ENCODE results near the gene LRRC59. TPM values are rescaled to one million over a fixed set of nuclear protein-coding genes. Genes with fewer than 3 reads are reported as not detected.

Gene LRRC59
- total and polyA plus RNA-seq, 2 of the 4 experiments (the other 2 are of a cell fraction) = 139 to 233 TPM

DNA sequence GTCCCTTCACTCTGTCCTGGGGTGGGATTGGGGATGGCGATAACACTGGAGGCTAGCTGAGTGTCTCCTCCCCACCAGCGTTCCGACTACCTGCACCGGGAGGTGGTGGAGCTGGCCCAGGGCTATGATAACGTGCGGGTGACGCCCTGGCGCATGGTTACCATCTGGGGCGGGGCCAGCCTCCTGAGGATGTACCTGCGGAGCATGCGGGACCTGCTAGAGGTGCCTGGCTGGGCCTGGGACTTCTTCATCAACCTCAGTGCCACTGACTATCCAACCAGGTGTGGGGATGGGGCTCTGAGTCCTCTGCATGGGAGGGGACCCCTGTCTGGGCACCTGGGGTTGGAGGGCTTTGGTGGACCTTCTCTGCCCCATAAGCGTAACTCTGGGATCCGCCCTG, 42.5 kb downstream of the LRRC59 start:
- WGBS, 2 experiments (ENCODE audit: extremely low coverage in 2 of 2, insufficient read length in 1 of 2) = 98% methylated on average over 8 of the region's 13 CpGs; no CpG with 5 or more reads in 1 of the 2 experiments
- Histone ChIP-seq H3K27ac (ENCODE audit: insufficient read depth, low read length) (no peak overlapping the region), H4K91ac (ENCODE audit: insufficient read depth, low read depth, low read length) (no peak overlapping the region), H3K4ac (ENCODE audit: low read depth, low read length) (no peak overlapping the region), H4K20me1 (ENCODE audit: insufficient read depth, low read length) (peaks cover 20% of the 10 kb centered on the region), H3K4me3 (ENCODE audit: insufficient read depth, low read depth, low read length) (no peak overlapping the region), H3K9me1 (ENCODE audit: insufficient read depth, low read length) (peaks cover 8% of the 10 kb centered on the region; the same call in 1 of the 2 replicates), H3K56ac (ENCODE audit: extremely low read depth, insufficient read depth, low read length) (no peak overlapping the region), H4K8ac (ENCODE audit: low read depth in 2 of 2, low read length in 2 of 2) (no peak overlapping the region), H3K36me3 (ENCODE audit: control insufficient read depth, insufficient read depth, low read length) (peaks cover 62% of the 10 kb centered on the region), H2BK20ac (ENCODE audit: low read depth, low read length) (no peak overlapping the region), H3K79me1 (ENCODE audit: low read depth in 1 of 2, low read length in 2 of 2) (peaks cover 9 to 34% of the 10 kb centered on the region in 2 experiments; a peak in 3 of 4 replicates), H2AK9ac (replicated peaks; ENCODE audit: low read depth, low read length, poor library complexity) (no peak overlapping the region), H2AFZ (replicated peaks; ENCODE audit: low read length, poor library complexity) (no peak overlapping the region), H3K9me3 (ENCODE audit: control insufficient read depth, insufficient read depth, low read length) (no peaks in the 10 kb centered on the region), H3K9ac (ENCODE audit: low read depth, low read length) (no peak overlapping the region), H2BK15ac (ENCODE audit: low read depth, low read length) (no peak overlapping the region), H3K14ac (replicated peaks; ENCODE audit: low read depth, low read length) (no peak overlapping the region), H2BK5ac (ENCODE audit: low read depth, low read length, poor library complexity, severe bottlenecking) (no peak overlapping the region), H2AK5ac (ENCODE audit: low read depth, low read length) (no peak overlapping the region), H3K23ac (ENCODE audit: low read depth, low read length) (no peak overlapping the region), H3K18ac (ENCODE audit: low read depth, low read length) (no peak overlapping the region), H4K5ac (ENCODE audit: low read depth, low read length) (no peak overlapping the region), H3K4me1 (ENCODE audit: control insufficient read depth, insufficient read depth, low read length) (no peaks in the 10 kb centered on the region), H2BK120ac (ENCODE audit: low read depth, low read length) (no peak overlapping the region), H3K4me2 (ENCODE audit: low read depth, low read length) (no peak overlapping the region), H3K27me3 (ENCODE audit: control insufficient read depth, insufficient read depth, low read length) (no peaks in the 10 kb centered on the region)
- POLR2A ChIA-PET (ENCODE audit: unreplicated experiment) = no interaction called here
- TF ChIP-seq, protein P1, sequence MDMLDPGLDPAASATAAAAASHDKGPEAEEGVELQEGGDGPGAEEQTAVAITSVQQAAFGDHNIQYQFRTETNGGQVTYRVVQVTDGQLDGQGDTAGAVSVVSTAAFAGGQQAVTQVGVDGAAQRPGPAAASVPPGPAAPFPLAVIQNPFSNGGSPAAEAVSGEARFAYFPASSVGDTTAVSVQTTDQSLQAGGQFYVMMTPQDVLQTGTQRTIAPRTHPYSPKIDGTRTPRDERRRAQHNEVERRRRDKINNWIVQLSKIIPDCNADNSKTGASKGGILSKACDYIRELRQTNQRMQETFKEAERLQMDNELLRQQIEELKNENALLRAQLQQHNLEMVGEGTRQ (IDR thresholded peaks at IDR 0.05; ENCODE audit: low read depth, low read length) = no peak
- TF ChIP-seq CHD1 (IDR thresholded peaks at IDR 0.05; ENCODE audit: low read depth, low read length) (no peak), MAZ (IDR thresholded peaks at IDR 0.05; ENCODE audit: borderline replicate concordance, low read depth, low read length) (no peak), RFX5 (IDR thresholded peaks at IDR 0.05; ENCODE audit: low read depth, low read length) (no peak), MAFK (IDR thresholded peaks at IDR 0.05; ENCODE audit: low read depth, low read length) (no peak), CEBPB (IDR thresholded peaks at IDR 0.05; ENCODE audit: low read depth, low read length) (no peak), RCOR1 (IDR thresholded peaks at IDR 0.05; ENCODE audit: insufficient replicate concordance, low read length) (no peak), BHLHE40 (IDR thresholded peaks at IDR 0.05; ENCODE audit: low read depth, low read length) (no peak), NFE2L2 (IDR thresholded peaks at IDR 0.05; ENCODE audit: low read depth, low read length) (no peak), POLR2A (IDR thresholded peaks at IDR 0.05; ENCODE audit: low read depth, low read length) (no peak)
- TF ChIP-seq, protein P2, sequence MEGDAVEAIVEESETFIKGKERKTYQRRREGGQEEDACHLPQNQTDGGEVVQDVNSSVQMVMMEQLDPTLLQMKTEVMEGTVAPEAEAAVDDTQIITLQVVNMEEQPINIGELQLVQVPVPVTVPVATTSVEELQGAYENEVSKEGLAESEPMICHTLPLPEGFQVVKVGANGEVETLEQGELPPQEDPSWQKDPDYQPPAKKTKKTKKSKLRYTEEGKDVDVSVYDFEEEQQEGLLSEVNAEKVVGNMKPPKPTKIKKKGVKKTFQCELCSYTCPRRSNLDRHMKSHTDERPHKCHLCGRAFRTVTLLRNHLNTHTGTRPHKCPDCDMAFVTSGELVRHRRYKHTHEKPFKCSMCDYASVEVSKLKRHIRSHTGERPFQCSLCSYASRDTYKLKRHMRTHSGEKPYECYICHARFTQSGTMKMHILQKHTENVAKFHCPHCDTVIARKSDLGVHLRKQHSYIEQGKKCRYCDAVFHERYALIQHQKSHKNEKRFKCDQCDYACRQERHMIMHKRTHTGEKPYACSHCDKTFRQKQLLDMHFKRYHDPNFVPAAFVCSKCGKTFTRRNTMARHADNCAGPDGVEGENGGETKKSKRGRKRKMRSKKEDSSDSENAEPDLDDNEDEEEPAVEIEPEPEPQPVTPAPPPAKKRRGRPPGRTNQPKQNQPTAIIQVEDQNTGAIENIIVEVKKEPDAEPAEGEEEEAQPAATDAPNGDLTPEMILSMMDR (conservative IDR thresholded peaks at IDR 0.05; ENCODE audit: low read depth, low read length) = no peak
- DNase-seq = no peak
- CTCF ChIA-PET = no interaction called here
- no peak for ATAC-seq (ENCODE audit: low read depth)
- dilution Hi-C loops (cut with HindIII; ENCODE audit: low sequenced_read_pairs, unreplicated experiment) (no loop called here), in situ Hi-C loops (cut with MboI; ENCODE audit: low sequenced_read_pairs) (no loop called here), intact Hi-C loops (cut with micrococcal nuclease) (no loop called here)
- no TSS peak for BruUV-seq (replicated peaks)
